Thymus (tissue), 11 donors: ENCODE measurements around the gene ITGA1. TPM values are rescaled to one million over a fixed set of nuclear protein-coding genes. Genes with fewer than 3 reads are reported as not detected.
"Not testable (repeated sequence)": the region's sequence is repeated elsewhere in the genome, so short reads cannot be mapped to it uniquely, and the experiment has no call there.

ENCODE experiments used
- DNase-seq, 9 donors: peaks; one replicate each; pipeline ENCODE4 v3.0.0-alpha.2; 2013; ENCODE audit warnings: low spot score in 9 of 9, low read depth in 6 of 9, missing footprints in 1 of 9
- H3K27ac ChIP-seq, 2 donors: one replicate each; pipeline ENCODE4 v1.5.1; 2013; ENCODE audit warnings: control low read depth in 1 of 2, low read depth in 1 of 2, low read length in 1 of 2, mild to moderate bottlenecking in 1 of 2, moderate library complexity in 1 of 2
- H3K27me3 ChIP-seq, 2 donors: one replicate each; pipeline ENCODE4 v1.5.1; 2013; ENCODE audit warnings: low read length in 1 of 2; ENCODE audit not compliant: control insufficient read depth in 2 of 2, insufficient read depth in 1 of 2
- H3K36me3 ChIP-seq, 2 donors: one replicate each; pipeline ENCODE4 v1.5.1; 2013; ENCODE audit warnings: low read length in 1 of 2, mild to moderate bottlenecking in 1 of 2, moderate library complexity in 1 of 2; ENCODE audit not compliant: control insufficient read depth in 2 of 2, insufficient read depth in 2 of 2
- H3K4me1 ChIP-seq, 2 donors: one replicate each; pipeline ENCODE4 v1.5.1; 2013; ENCODE audit warnings: low read length in 2 of 2; ENCODE audit not compliant: control insufficient read depth in 2 of 2, insufficient read depth in 2 of 2
- H3K4me3 ChIP-seq, 2 donors: one replicate each; pipeline ENCODE4 v1.5.1; 2013; ENCODE audit warnings: low read length in 2 of 2, control low read depth in 1 of 2, mild to moderate bottlenecking in 1 of 2
- H3K9me3 ChIP-seq, 2 donors: one replicate each; pipeline ENCODE4 v1.5.1; 2013; ENCODE audit warnings: low read length in 1 of 2, mild to moderate bottlenecking in 1 of 2; ENCODE audit not compliant: control insufficient read depth in 2 of 2, insufficient read depth in 1 of 2
- WGBS: extraction: QIAGEN DNeasy Blood & Tissue Kit; methylation state at CpG from one replicate; pipeline ENCODE4 v1.1.7; 2013; 5-methylcytosine and 5-hydroxymethylcytosine counted together
- polyA plus RNA-seq: library from polyadenylated mRNA; stranded (reverse); fragments of 200-250 nt; gene quantifications from one replicate; pipeline ENCODE4 v1.2.3, GENCODE V29; 2013
- total RNA-seq: library from RNA; stranded (reverse); fragments of 120-200 nt; gene quantifications from one replicate; pipeline ENCODE4 v1.2.4, GENCODE V29; 2013
- donor health status: healthy.

The ITGA1 gene
- total and polyA plus RNA-seq, 2 donors = 4.7 to 9.5 TPM

DNA sequence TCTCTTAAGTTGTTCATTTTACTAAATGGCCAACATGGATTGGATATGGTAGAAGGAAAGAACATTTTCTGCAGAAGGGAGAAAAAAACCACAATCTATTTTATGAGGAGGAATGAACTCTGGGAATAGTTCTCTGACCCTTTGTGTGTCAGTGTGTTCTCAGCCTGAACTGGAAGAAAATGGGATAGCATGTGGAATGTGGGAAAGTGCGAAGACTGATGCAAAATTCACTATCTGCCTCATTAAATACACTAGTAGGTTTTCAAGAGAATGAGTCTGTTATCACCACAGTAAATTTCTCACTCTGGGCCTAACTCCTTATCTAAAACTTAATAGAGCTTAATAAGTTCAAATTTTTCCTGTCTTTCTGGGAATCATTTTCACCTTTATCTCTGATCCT, 22.7 kb downstream of the ITGA1 start:
- no peaks in the 10 kb centered on the region for H3K4me1 ChIP-seq
- H3K27me3 ChIP-seq = no peaks in the 10 kb centered on the region
- no peak overlapping the region for H3K27ac ChIP-seq
- DNase-seq = no peak
- no peaks in the 10 kb centered on the region for H3K36me3 ChIP-seq
- H3K4me3 ChIP-seq = no peak overlapping the region
- no peaks in the 10 kb centered on the region for H3K9me3 ChIP-seq
- WGBS = 99% methylated on average over 1 of the region's 1 CpG

DNA sequence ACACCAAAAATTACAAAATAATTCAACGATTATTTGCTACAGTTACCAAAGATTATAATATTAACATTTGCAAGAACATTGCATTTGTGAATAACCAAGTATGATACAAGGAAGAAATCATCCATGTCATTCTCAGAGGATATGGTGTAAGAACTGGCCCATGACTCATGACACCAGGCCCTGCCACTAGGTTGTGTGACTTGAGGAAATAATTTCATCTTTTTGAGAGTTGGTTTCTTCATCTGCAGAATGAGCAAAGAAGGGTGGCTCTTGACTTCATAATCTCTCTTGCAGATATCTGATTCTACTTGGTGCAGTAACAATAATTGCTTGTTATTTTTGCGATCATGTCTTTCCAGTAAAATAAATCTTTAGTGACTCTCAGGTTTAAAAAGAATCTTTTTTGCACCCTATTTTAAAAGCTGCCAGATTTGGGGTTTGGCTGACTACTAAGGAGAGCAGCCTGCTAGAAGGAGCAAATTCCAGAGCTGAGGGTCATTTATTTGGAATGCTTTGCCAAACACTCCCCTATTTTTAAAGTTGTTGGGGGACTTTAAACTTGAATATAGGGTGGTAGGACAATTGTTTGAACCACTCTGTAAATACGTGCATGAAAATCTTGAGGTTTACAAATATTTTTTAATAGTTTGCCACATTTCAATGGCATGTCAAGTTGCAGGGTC, 23.5 kb downstream of the ITGA1 start:
- WGBS = 96% methylated on average over 3 of the region's 3 CpGs
- H3K36me3 ChIP-seq = no peaks in the 10 kb centered on the region
- H3K27me3 ChIP-seq = no peaks in the 10 kb centered on the region
- no peak overlapping the region for H3K27ac ChIP-seq
- H3K4me3 ChIP-seq = no peak overlapping the region
- no peaks in the 10 kb centered on the region for H3K4me1 ChIP-seq
- H3K9me3 ChIP-seq = no peaks in the 10 kb centered on the region
- no peak for DNase-seq

DNA sequence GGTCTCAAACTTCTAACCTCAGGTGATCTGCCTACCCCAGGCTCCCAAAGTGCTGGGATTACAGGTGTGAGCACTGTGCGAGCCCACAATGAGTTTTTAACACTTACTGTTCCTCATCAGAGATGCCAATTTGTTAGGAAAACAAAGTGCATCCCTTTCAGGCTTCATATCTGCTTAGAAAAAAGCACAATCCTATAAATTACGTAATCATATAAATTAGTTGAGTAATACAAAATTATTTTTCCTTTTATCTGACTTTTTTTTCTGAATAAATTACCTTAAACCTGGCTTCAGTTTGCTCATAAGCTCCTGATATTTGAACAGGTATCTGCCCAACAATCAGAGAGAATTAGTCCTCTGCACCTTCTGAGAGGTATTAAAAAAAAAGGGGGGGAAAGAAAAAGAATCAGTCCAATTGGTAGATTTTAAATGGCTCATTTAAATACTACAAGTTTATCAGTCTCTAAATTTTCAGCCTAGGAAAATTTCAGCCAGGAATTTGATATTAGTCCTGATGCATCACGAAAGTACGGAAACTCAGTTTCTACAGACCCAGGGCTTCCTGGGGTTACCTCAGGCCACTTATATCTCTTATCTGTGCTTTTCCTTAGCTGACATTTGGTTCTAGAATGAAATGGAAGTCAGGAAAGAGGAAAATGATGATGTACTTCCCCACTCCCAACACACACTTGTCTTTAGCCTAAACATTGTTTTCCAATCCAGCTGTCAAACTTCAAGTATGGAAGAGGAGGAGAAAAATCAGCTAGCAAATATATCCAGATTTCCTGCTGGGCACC, 26.8 kb downstream of the ITGA1 start:
- Histone ChIP-seq H3K4me1 (no peaks in the 10 kb centered on the region), H3K27ac (no peak overlapping the region)
- WGBS = 75% methylated on average over 4 of the region's 4 CpGs

DNA sequence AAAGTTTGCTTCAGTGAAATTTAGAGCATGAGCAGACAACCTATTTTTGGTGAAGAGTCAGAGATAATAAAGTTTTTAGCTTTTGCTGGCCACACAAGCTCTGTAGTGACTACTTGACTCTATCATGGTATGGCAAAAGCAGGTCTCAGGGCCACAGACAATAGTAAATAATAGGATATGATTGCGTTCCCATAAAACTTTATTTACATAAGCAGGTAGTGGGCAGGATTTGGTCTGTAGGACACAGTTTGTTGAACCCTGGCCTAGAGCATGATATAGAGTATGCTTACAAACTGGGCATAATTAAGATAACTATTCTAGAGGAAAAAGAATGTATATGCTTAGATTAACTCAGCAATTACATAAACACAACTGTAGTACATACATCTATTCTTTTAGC, 30.1 kb downstream of the ITGA1 start:
- 100% methylated on average over 1 of the region's 1 CpG for WGBS
- no peak for DNase-seq
- Histone ChIP-seq H3K27ac (no peak overlapping the region), H3K36me3 (no peaks in the 10 kb centered on the region), H3K9me3 (no peaks in the 10 kb centered on the region), H3K27me3 (no peaks in the 10 kb centered on the region), H3K4me1 (no peaks in the 10 kb centered on the region), H3K4me3 (no peak overlapping the region)

More for the DNA sequence above, 26.8 kb downstream of the ITGA1 start:
- no peak for DNase-seq
- H3K9me3 ChIP-seq = no peaks in the 10 kb centered on the region
- no peaks in the 10 kb centered on the region for H3K27me3 ChIP-seq
- H3K4me3 ChIP-seq = no peak overlapping the region
- no peaks in the 10 kb centered on the region for H3K36me3 ChIP-seq

DNA sequence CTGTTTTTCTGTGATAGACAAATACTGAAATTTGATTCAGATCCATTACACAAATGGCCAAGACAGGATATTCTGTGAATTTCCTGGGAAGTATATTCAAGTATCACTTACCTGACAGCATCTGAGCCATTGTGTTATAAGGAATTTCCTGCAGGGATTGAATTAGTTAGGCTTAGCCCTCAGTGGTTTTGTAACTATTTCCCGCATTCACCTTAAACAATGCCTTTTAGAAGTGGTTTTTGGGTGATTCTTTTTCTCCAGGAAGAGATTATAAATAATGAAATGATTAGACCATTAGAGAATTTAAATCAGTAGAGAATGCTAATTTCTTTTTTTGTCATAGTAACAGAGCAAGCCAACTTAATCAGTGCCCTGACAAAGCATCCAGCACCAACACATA, 30.6 kb downstream of the ITGA1 start:
- no peaks in the 10 kb centered on the region for H3K27me3 ChIP-seq
- no peak for DNase-seq
- WGBS = 100% methylated on average over 1 of the region's 1 CpG
- no peaks in the 10 kb centered on the region for H3K4me1 ChIP-seq
- no peaks in the 10 kb centered on the region for H3K36me3 ChIP-seq
- H3K27ac ChIP-seq = no peak overlapping the region
- no peak overlapping the region for H3K4me3 ChIP-seq
- H3K9me3 ChIP-seq = no peaks in the 10 kb centered on the region

DNA sequence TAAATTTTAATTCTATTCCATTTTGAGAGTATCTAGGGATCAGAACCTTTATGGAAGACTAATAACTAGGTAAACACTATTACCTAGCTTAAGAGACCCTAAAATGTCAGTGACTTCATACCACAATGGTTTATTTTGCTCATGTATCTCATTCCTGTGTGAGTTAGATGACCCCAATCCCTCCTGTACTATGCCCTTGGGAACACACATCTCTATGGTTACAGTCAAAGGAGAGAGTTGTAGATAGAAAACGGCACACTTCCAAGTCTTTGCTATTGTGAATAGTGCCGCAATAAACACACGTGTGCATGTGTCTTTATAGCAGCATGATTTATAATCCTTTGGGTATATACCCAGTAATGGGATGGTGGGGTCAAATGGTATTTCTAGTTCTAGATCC, 31.1 kb downstream of the ITGA1 start:
- DNase-seq, H3K4me3 ChIP-seq: not testable (repeated sequence)

DNA sequence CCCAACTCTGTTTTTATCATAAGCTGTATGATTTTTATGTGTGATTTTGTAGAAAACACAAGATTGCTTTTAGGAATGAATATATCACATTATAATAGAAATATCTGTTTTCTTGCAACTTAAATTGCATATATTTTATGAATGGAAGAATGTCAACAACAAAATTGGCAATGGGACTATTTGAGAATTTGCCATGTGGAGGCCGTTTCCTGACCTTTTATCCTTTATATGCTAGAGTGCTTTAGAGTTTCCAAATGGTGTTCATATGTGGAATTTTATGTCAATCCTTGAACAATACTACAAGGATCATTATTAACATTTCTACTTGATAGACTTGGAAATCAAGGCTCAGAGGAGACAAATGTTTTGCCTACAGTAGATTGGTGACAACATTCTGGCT, 34.2 kb downstream of the ITGA1 start:
- H3K27me3 ChIP-seq = no peaks in the 10 kb centered on the region
- H3K4me3 ChIP-seq = no peak overlapping the region
- 96% methylated on average over 1 of the region's 1 CpG for WGBS
- no peak overlapping the region for H3K27ac ChIP-seq
- no peak for DNase-seq
- no peaks in the 10 kb centered on the region for H3K36me3 ChIP-seq
- no peaks in the 10 kb centered on the region for H3K4me1 ChIP-seq
- no peaks in the 10 kb centered on the region for H3K9me3 ChIP-seq

More for the DNA sequence above, 31.1 kb downstream of the ITGA1 start:
- WGBS = 98% methylated on average over 3 of the region's 3 CpGs
- H3K4me1 ChIP-seq, H3K27ac ChIP-seq, H3K9me3 ChIP-seq, H3K36me3 ChIP-seq, H3K27me3 ChIP-seq: not testable (repeated sequence)

DNA sequence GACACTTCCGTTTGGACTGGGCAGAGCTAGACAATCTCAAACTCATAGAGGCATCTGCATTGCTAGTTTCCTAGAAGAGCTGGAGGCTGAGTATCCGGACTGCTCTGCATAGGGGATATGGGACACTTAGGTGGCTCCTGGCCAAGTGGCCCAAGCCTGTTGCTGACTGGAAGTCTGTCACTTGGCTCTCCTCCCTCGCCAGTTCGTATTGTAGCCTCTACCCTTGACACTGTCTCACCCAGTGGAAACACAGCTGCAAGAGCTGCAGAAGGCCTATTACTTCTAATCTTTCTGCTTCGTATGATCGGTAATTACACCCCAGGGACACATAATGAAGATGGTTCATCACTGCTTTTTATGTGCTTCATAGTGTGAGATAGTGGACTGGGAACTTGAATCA, 34.7 kb downstream of the ITGA1 start:
- Histone ChIP-seq H3K9me3 (no peaks in the 10 kb centered on the region), H3K4me3 (no peak overlapping the region), H3K27me3 (no peaks in the 10 kb centered on the region), H3K36me3 (no peaks in the 10 kb centered on the region), H3K27ac (no peak overlapping the region), H3K4me1 (no peaks in the 10 kb centered on the region)
- 97% methylated on average over 6 of the region's 6 CpGs for WGBS
- no peak for DNase-seq

DNA sequence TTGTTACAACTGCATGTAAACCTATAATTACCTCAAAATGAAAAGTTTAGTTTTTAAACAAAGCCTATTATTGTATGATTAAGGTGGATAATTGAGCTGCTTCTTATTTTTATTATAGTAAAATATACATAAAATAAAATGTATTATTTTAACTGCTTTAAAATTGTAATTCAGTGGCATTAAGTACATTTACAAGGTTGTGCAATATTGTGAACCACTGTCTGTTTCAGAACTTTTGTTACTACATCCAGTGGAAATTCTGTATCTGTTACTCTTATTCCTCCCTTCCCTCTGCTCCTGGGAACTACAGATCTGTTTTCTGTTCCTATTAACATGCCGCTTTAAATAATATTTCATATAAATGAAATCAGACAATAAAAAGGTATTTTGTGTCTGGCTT, 37.1 kb downstream of the ITGA1 start:
- WGBS = 100% methylated on average over 1 of the region's 1 CpG
- no peaks in the 10 kb centered on the region for H3K36me3 ChIP-seq
- no peaks in the 10 kb centered on the region for H3K4me1 ChIP-seq
- no peak overlapping the region for H3K27ac ChIP-seq
- H3K27me3 ChIP-seq = no peaks in the 10 kb centered on the region
- H3K9me3 ChIP-seq = no peaks in the 10 kb centered on the region
- DNase-seq = no peak
- H3K4me3 ChIP-seq = no peak overlapping the region
